Skeletal muscle satellite cell (primary cell): Measurements from ENCODE around the gene CKMT2.

ENCODE experiments used
- H3K27me3 ChIP-seq: 2 replicates; pipeline ENCODE4 v1.7.0; 2013; ENCODE audit warnings: low read length; ENCODE audit not compliant: control insufficient read depth, insufficient read depth
- H3K36me3 ChIP-seq: 2 replicates; pipeline ENCODE4 v1.7.0; 2013; ENCODE audit warnings: mild to moderate bottlenecking, control low read depth, low read length; ENCODE audit not compliant: insufficient read depth
- H3K4me1 ChIP-seq: 2 replicates; pipeline ENCODE4 v1.7.0; 2013; ENCODE audit warnings: low read length; ENCODE audit not compliant: control insufficient read depth, insufficient read depth
- H3K4me2 ChIP-seq: 2 replicates; pipeline ENCODE4 v1.7.0; 2013; ENCODE audit warnings: mild to moderate bottlenecking, low read length
- H3K4me3 ChIP-seq: 2 replicates; pipeline ENCODE4 v1.7.0; 2013; ENCODE audit warnings: low read length
- H3K9ac ChIP-seq: 2 replicates; pipeline ENCODE4 v1.7.0; 2013; ENCODE audit warnings: mild to moderate bottlenecking, low read depth, low read length, moderate library complexity
- H3K9me3 ChIP-seq: replicated peaks from 2 replicates; pipeline ENCODE4 v1.7.0; 2013; ENCODE audit warnings: mild to moderate bottlenecking, control low read depth, low read length

Gene CKMT2

GRCh38 chr5:81239613-81240012 lies 6.5 kb downstream of the CKMT2 start:
- no peaks in the 10 kb centered on the region for H3K27me3 ChIP-seq
- H3K9me3 ChIP-seq: no peaks in the 10 kb centered on the region
- no peaks in the 10 kb centered on the region for H3K4me1 ChIP-seq
- no peak overlapping the region for H3K4me2 ChIP-seq
- H3K4me3 ChIP-seq: no peak overlapping the region
- H3K9ac ChIP-seq: no peak overlapping the region
- H3K36me3 ChIP-seq: no peaks in the 10 kb centered on the region

DNA sequence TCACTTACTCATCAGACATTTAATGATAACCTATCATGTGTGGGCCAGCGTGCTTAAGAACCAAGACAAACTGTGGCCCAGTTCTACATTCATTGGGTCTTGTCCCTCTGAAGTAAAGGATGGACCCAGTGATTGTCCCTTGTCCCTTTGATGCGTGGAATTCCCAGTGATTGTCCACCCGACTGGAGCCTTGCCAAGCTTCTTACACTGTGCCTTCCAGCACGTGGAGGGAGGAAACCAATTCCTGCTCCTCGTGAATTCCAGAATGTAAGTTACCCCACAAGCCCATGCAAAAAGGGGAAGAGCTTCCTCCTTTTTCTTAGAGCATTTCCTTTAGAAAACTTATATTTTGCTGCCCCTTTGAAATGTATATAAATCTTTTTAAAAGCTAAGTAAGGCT lies 7.9 kb downstream of the CKMT2 start:
- Histone ChIP-seq H3K27me3 (no peaks in the 10 kb centered on the region), H3K4me2 (no peak overlapping the region), H3K4me1 (no peaks in the 10 kb centered on the region), H3K36me3 (no peaks in the 10 kb centered on the region), H3K4me3 (no peak overlapping the region), H3K9ac (no peak overlapping the region), H3K9me3 (no peaks in the 10 kb centered on the region)

DNA sequence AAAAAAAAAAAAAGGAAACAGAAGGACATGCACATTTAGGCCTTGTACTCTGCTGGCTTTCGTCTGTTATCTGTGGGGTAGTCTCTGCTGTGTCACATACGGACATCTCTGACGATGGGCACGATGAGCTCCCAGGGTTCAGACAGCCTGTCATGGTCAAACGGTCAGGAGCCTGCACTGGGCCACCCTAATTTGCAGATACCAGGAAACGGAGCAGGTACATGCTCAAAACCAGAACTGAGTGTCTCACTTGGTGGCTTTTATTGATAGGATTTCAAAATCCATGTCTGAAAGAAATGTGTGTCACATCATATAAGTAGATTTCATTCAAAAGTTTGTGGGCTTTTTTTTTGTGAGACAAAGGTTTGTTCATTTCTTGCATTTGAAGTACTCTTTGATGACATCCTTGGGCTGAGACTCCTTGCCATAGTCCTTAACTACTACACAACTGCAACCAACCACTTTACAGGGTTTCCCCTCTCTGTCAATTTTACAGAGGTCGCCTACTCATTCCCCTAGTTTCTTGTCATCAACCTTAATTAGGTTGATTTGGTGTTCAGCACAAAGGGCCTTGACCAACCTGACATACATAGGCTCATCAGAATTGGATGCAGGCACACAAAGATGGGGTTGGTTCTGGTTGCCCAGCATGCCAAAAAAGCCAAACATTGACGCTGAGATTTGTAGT lies 9.0 kb downstream of the CKMT2 start:
- H3K27me3 ChIP-seq: no peaks in the 10 kb centered on the region
- no peak overlapping the region for H3K4me3 ChIP-seq
- H3K4me2 ChIP-seq: no peak overlapping the region
- H3K4me1 ChIP-seq: no peaks in the 10 kb centered on the region
- no peaks in the 10 kb centered on the region for H3K36me3 ChIP-seq
- no peaks in the 10 kb centered on the region for H3K9me3 ChIP-seq
- H3K9ac ChIP-seq: no peak overlapping the region

- H3K4me2 ChIP-seq: no peak overlapping the region
- no peak overlapping the region for H3K4me3 ChIP-seq
- H3K4me1 ChIP-seq: no peaks in the 10 kb centered on the region
- H3K9me3 ChIP-seq: no peaks in the 10 kb centered on the region
- H3K9ac ChIP-seq: no peak overlapping the region
- H3K36me3 ChIP-seq: no peaks in the 10 kb centered on the region
- no peaks in the 10 kb centered on the region for H3K27me3 ChIP-seq
Observed at GRCh38 chr5:81242906-81243436, 9.8 kb downstream of the CKMT2 start.

DNA sequence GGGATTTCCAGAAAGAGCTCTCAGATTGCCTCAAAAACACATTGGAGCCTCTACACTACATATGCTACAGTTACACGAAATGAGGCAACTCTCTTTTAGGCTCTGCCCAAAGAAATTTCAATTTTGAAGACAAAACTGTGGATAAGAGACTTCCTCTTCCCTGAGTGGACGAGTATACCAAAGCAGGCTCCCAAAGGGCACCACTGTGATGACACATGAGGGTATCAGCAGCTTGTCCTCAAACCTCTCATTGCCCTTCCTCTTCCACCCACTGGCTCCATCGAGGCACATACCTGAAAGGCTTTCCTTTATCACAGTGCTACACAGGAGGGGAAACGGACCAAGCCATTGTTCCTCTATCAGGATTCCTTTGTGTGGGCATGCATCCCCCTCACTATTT lies 11.3 kb downstream of the CKMT2 start:
- H3K36me3 ChIP-seq: no peaks in the 10 kb centered on the region
- H3K9me3 ChIP-seq: no peaks in the 10 kb centered on the region
- no peaks in the 10 kb centered on the region for H3K4me1 ChIP-seq
- H3K9ac ChIP-seq: no peak overlapping the region
- no peak overlapping the region for H3K4me2 ChIP-seq
- no peak overlapping the region for H3K4me3 ChIP-seq
- H3K27me3 ChIP-seq: no peaks in the 10 kb centered on the region

GRCh38 chr5:81245871-81246235 lies 12.7 kb downstream of the CKMT2 start:
- no peaks in the 10 kb centered on the region for H3K4me1 ChIP-seq
- no peaks in the 10 kb centered on the region for H3K9me3 ChIP-seq
- no peak overlapping the region for H3K4me2 ChIP-seq
- H3K4me3 ChIP-seq: no peak overlapping the region
- H3K27me3 ChIP-seq: no peaks in the 10 kb centered on the region
- H3K36me3 ChIP-seq: no peaks in the 10 kb centered on the region
- no peak overlapping the region for H3K9ac ChIP-seq

GRCh38 chr5:81246697-81247096 lies 13.6 kb downstream of the CKMT2 start:
- Histone ChIP-seq H3K27me3 (no peaks in the 10 kb centered on the region), H3K4me1 (no peaks in the 10 kb centered on the region), H3K9ac (no peak overlapping the region), H3K9me3 (no peaks in the 10 kb centered on the region), H3K36me3 (no peaks in the 10 kb centered on the region), H3K4me2 (no peak overlapping the region), H3K4me3 (no peak overlapping the region)

GRCh38 chr5:81247441-81247972 lies 14.4 kb downstream of the CKMT2 start:
- Histone ChIP-seq H3K9ac (no peak overlapping the region), H3K4me1 (no peaks in the 10 kb centered on the region), H3K27me3 (no peaks in the 10 kb centered on the region), H3K9me3 (no peaks in the 10 kb centered on the region), H3K4me2 (no peak overlapping the region), H3K36me3 (no peaks in the 10 kb centered on the region), H3K4me3 (no peak overlapping the region)

DNA sequence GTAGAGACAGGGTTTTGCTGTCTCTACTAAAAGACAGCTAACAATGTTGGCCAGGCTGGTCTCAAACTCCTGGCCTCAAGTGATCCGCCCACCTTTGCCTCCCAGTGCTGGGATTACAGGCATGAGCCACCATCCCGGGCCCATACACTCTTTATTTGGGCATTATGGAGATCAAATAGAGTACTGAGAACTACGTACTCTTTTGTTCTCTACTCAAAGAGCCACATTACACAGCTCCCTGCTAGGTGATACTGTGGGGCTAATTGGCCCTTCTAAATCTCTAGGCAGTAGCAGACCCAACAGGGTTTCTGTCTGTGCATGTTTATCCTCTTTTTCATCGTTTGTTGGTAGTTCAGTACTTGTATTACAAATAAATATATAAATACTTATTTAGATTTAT lies 16.1 kb downstream of the CKMT2 start:
- Histone ChIP-seq H3K4me2 (no peak overlapping the region), H3K9me3 (no peaks in the 10 kb centered on the region), H3K9ac (no peak overlapping the region), H3K27me3 (no peaks in the 10 kb centered on the region), H3K4me3 (no peak overlapping the region), H3K36me3 (no peaks in the 10 kb centered on the region), H3K4me1 (no peaks in the 10 kb centered on the region)

GRCh38 chr5:81250004-81250403 lies 16.9 kb downstream of the CKMT2 start:
- Histone ChIP-seq H3K4me1 (no peaks in the 10 kb centered on the region), H3K4me2 (no peak overlapping the region), H3K9ac (no peak overlapping the region), H3K4me3 (no peak overlapping the region), H3K9me3 (no peaks in the 10 kb centered on the region), H3K36me3 (no peaks in the 10 kb centered on the region), H3K27me3 (no peaks in the 10 kb centered on the region)

DNA sequence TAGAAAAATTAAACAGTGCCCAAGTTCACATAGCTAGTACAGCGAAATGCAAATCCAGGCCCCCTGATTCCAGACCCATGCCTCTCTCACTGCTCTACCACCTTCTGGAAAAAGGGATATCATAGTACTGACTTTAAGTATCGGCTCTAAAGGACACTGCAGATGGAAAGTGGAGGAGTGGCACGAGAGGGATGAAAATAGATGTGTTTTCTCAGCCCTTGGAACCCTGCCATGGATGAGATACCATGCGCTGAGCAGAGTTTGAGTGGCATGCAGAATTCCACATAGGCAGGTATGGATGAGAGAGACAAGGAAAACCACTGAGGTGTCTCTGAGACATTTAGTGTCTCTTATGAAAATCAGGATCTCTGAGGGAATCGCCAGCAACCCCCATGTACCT lies 18.8 kb downstream of the CKMT2 start:
- Histone ChIP-seq H3K27me3 (no peaks in the 10 kb centered on the region), H3K4me3 (no peak overlapping the region), H3K4me2 (no peak overlapping the region), H3K4me1 (no peaks in the 10 kb centered on the region), H3K9me3 (no peaks in the 10 kb centered on the region), H3K9ac (no peak overlapping the region), H3K36me3 (no peaks in the 10 kb centered on the region)

- H3K4me1 ChIP-seq: no peaks in the 10 kb centered on the region
- H3K36me3 ChIP-seq: no peaks in the 10 kb centered on the region
- H3K4me3 ChIP-seq: no peak overlapping the region
- H3K4me2 ChIP-seq: no peak overlapping the region
- H3K9me3 ChIP-seq: no peaks in the 10 kb centered on the region
- no peaks in the 10 kb centered on the region for H3K27me3 ChIP-seq
- H3K9ac ChIP-seq: no peak overlapping the region
Observed at GRCh38 chr5:81252904-81253303, 19.8 kb downstream of the CKMT2 start.
